Measurements from ENCODE around the gene UBE2J2. TPM values are rescaled to one million over a fixed set of nuclear protein-coding genes. Genes with fewer than 3 reads are reported as not detected.

The UBE2J2 gene
- total RNA-seq, 1 donor from 2014 or later, result 32.9 TPM

DNA sequence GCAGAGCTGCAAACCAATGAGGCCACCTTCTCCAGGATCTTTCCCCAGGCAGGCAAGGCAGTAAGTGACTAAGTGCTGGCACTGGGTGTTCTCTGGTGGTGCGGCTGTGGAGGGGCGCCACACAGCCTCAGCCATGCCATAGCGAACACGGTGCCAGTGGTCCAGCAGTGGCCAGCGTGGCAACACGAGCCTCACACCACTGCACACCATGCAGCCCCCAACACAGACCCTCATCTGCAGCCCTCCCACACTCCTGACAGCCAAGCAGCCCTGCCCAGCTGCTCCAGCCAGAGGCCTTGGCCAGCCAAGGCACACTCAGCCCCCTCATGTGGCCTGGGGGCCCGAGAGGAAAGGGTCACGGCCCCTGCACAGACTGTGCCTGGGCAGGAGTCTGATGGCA lies 47.8 kb upstream of the UBE2J2 start:
- peaks cover 10% of the 10 kb centered on the region for H3K27me3 Mint-ChIP-seq (ENCODE audit: insufficient read depth, low read depth)
- H3K4me3 Mint-ChIP-seq, result no peak overlapping the region
- H3K9me3 Mint-ChIP-seq, result no peaks in the 10 kb centered on the region
- Histone ChIP-seq H3K4me1 (peaks cover 4% of the 10 kb centered on the region), H3F3A (ENCODE audit: low read depth) (peaks cover 7% of the 10 kb centered on the region), H3K27ac (no peak overlapping the region), H2AFZ (replicated peaks) (no peak overlapping the region), H3K4me3 (no peak overlapping the region), H3K4me2 (no peak overlapping the region), H3K27me3 (no peaks in the 10 kb centered on the region), H4K20me1 (ENCODE audit: low read depth) (peaks cover 79% of the 10 kb centered on the region), H3K9me3 (ENCODE audit: low read depth) (no peaks in the 10 kb centered on the region), H3K36me3 (no peaks in the 10 kb centered on the region), H3K9ac (no peak overlapping the region), H3K79me2 (ENCODE audit: low read depth) (peaks cover 86% of the 10 kb centered on the region)
- H3K27ac Mint-ChIP-seq, result no peak overlapping the region
- H3K4me1 Mint-ChIP-seq, result peaks cover 11% of the 10 kb centered on the region
- H3K36me3 Mint-ChIP-seq, result peaks cover 9% of the 10 kb centered on the region
- TF ChIP-seq, protein P1, sequence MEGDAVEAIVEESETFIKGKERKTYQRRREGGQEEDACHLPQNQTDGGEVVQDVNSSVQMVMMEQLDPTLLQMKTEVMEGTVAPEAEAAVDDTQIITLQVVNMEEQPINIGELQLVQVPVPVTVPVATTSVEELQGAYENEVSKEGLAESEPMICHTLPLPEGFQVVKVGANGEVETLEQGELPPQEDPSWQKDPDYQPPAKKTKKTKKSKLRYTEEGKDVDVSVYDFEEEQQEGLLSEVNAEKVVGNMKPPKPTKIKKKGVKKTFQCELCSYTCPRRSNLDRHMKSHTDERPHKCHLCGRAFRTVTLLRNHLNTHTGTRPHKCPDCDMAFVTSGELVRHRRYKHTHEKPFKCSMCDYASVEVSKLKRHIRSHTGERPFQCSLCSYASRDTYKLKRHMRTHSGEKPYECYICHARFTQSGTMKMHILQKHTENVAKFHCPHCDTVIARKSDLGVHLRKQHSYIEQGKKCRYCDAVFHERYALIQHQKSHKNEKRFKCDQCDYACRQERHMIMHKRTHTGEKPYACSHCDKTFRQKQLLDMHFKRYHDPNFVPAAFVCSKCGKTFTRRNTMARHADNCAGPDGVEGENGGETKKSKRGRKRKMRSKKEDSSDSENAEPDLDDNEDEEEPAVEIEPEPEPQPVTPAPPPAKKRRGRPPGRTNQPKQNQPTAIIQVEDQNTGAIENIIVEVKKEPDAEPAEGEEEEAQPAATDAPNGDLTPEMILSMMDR (IDR thresholded peaks at IDR 0.05), result no peak
- TF ChIP-seq EZH2phosphoT487 (IDR thresholded peaks at IDR 0.05) (no peak), EZH2 (IDR thresholded peaks at IDR 0.05) (no peak)
- no peak for DNase-seq (ENCODE audit: low spot score)

DNA sequence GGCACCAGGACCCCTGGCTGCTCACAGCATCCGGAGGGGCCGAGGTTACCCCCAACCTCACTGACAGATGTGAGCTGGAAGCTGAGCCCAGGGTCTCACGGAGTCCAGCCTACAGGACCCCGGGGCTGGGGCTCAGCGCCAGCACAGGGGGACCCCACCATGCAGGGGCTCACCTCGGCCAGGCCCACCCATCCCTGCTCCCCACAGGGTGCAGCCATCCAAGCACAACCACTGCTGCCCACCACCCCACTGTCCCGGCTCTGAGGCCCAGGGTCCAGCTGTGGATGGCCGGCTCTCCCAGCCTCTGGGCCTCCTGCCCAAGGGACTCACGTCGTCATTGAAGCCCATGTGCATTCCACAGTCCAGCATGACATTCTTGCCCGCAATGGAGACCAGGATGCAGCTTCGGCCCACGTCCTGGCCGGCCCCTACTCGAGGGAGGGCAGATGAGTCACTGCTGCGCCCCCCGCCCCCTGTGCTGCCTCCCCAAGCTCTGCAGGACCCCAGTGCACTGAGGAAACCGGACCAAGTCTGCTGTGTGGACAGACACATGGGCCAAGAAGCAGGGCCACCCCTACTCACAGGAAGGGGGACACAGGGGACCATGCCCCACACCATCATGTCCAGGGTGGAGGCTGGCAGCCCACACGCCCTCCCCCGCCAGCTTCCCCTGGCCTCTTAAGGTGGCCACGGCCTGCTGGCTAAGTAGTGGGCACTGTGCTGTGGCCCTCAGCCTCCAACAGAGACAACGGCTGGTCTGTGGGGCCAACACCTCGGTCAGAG lies 47.2 kb upstream of the UBE2J2 start:
- peaks cover 16% of the 10 kb centered on the region for H3K4me1 Mint-ChIP-seq
- Histone ChIP-seq H4K20me1 (ENCODE audit: low read depth) (peaks cover 80% of the 10 kb centered on the region), H3K4me1 (peaks cover 9% of the 10 kb centered on the region), H3K4me2 (no peak overlapping the region), H3K36me3 (no peaks in the 10 kb centered on the region), H3K9me3 (ENCODE audit: low read depth) (no peaks in the 10 kb centered on the region), H3K4me3 (no peak overlapping the region), H3K79me2 (ENCODE audit: low read depth) (peaks cover 91% of the 10 kb centered on the region), H2AFZ (replicated peaks) (no peak overlapping the region), H3K9ac (no peak overlapping the region), H3K27ac (no peak overlapping the region), H3K27me3 (no peaks in the 10 kb centered on the region), H3F3A (ENCODE audit: low read depth) (peaks cover 13% of the 10 kb centered on the region)
- H3K36me3 Mint-ChIP-seq, result peaks cover 10% of the 10 kb centered on the region
- no peak overlapping the region for H3K27ac Mint-ChIP-seq
- peaks cover 12% of the 10 kb centered on the region for H3K27me3 Mint-ChIP-seq (ENCODE audit: insufficient read depth, low read depth)
- DNase-seq (ENCODE audit: low spot score), result no peak
- TF ChIP-seq, protein P1 (IDR thresholded peaks at IDR 0.05), result no peak
- TF ChIP-seq EZH2phosphoT487 (IDR thresholded peaks at IDR 0.05), result no peak
- TF ChIP-seq EZH2 (IDR thresholded peaks at IDR 0.05), result no peak
- no peaks in the 10 kb centered on the region for H3K9me3 Mint-ChIP-seq
- no peak overlapping the region for H3K4me3 Mint-ChIP-seq

DNA sequence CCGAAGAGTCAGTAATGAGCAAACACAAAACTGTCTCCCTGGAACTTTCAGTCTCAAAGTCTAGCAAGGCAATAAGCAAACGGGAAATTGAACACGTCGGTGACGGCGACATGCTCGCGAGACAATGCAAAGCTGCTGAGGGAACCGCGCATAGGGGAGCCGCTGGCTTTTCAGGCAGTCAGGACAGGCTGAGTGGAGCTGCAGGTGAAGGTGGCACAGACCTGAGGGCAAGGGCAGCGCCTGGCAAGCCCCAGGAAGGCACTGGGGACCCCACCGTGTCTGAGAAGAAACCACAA lies 45.9 kb upstream of the UBE2J2 start:
- Histone ChIP-seq H3K9me3 (ENCODE audit: low read depth) (no peaks in the 10 kb centered on the region), H3K27ac (no peak overlapping the region), H3F3A (ENCODE audit: low read depth) (peaks cover 14% of the 10 kb centered on the region), H4K20me1 (ENCODE audit: low read depth) (peaks cover 83% of the 10 kb centered on the region), H3K36me3 (no peaks in the 10 kb centered on the region), H3K9ac (no peak overlapping the region), H2AFZ (replicated peaks) (no peak overlapping the region), H3K27me3 (no peaks in the 10 kb centered on the region), H3K4me3 (no peak overlapping the region), H3K4me2 (no peak overlapping the region), H3K4me1 (peaks cover 7% of the 10 kb centered on the region), H3K79me2 (ENCODE audit: low read depth) (peaks cover 80% of the 10 kb centered on the region)
- Mint-ChIP-seq H3K9me3 (no peaks in the 10 kb centered on the region), H3K27me3 (ENCODE audit: insufficient read depth, low read depth) (peaks cover 14% of the 10 kb centered on the region), H3K27ac (no peak overlapping the region), H3K4me3 (no peak overlapping the region), H3K4me1 (peaks cover 18% of the 10 kb centered on the region), H3K36me3 (peaks cover 12% of the 10 kb centered on the region)
- TF ChIP-seq, protein P1 (IDR thresholded peaks at IDR 0.05), result no peak
- no peak for DNase-seq (ENCODE audit: low spot score)
